Esophagus squamous epithelium (tissue), 4 donors: ENCODE data around the gene ROBO3.

ENCODE experiments used
- CTCF ChIP-seq, 6 experiments: fragments of 450-650 bp in 4 of 6; fragments of 200-600 bp in 2 of 6; sonication (generic) in 2 of 6; IDR thresholded peaks; one replicate each; pipeline ENCODE4 v1.5.1; 2016 to 2019; ENCODE audit warnings: antibody characterized with exemption in 6 of 6, mild to moderate bottlenecking in 4 of 6, moderate library complexity in 4 of 6
- POLR2A ChIP-seq, 4 donors: fragments of 450-650 bp; IDR thresholded peaks; one replicate each; pipeline ENCODE4 v1.6.1; 2017; ENCODE audit warnings: antibody characterized with exemption in 4 of 4, mild to moderate bottlenecking in 4 of 4, moderate library complexity in 3 of 4

- TF ChIP-seq CTCF (IDR thresholded peaks at IDR 0.05): no peak
- TF ChIP-seq POLR2A (IDR thresholded peaks at IDR 0.05): no peak
These were observed 25.9 kb upstream of the ROBO3 start for GRCh38 chr11:124839128-124839971.
